AG10803 (cell line): ENCODE data around the gene CLCNKA.
"Not testable (repeated sequence)": the region's sequence is repeated elsewhere in the genome, so short reads cannot be mapped to it uniquely, and the experiment has no call there.

Experiments used
- DNase-seq: peaks from one replicate; pipeline ENCODE4 v3.0.0; 2010; ENCODE audit warnings: low read depth
- H3K4me3 ChIP-seq: 2 replicates; pipeline ENCODE4 v1.5.1; 2011; ENCODE audit warnings: mild to moderate bottlenecking, low read length, control low read depth
- CTCF ChIP-seq: conservative IDR thresholded peaks from 2 replicates; pipeline ENCODE4 v1.5.1; 2011; ENCODE audit warnings: mild to moderate bottlenecking, low read length, control low read depth, inconsistent platforms

CLCNKA gene

GRCh38 chr1:16047791-16048475, 26.1 kb downstream of the CLCNKA start:
- no peak for DNase-seq
- H3K4me3 ChIP-seq = no peak overlapping the region
- TF ChIP-seq CTCF = no peak

GRCh38 chr1:16048573-16049189, 26.8 kb downstream of the CLCNKA start:
- DNase-seq = peak; percentile 24
- no peak for TF ChIP-seq CTCF
- H3K4me3 ChIP-seq = peak overlapping the region; percentile 49

- H3K4me3 ChIP-seq = no peak overlapping the region
- DNase-seq = no peak
- TF ChIP-seq CTCF = no peak
These were observed 28.5 kb downstream of the CLCNKA start for GRCh38 chr1:16050328-16050727.

- TF ChIP-seq CTCF = no peak
- no peak for DNase-seq
- H3K4me3 ChIP-seq = no peak overlapping the region
These were observed 29.2 kb downstream of the CLCNKA start for GRCh38 chr1:16051039-16051438.

GRCh38 chr1:16051949-16052348, 30.1 kb downstream of the CLCNKA start:
- not testable (repeated sequence) for H3K4me3 ChIP-seq, DNase-seq

- TF ChIP-seq CTCF = no peak
- no peak for DNase-seq
- no peak overlapping the region for H3K4me3 ChIP-seq
These were observed 32.1 kb downstream of the CLCNKA start for GRCh38 chr1:16053781-16054502.

GRCh38 chr1:16054598-16055540, 33.0 kb downstream of the CLCNKA start:
- no peak for TF ChIP-seq CTCF
- no peak overlapping the region for H3K4me3 ChIP-seq
- no peak for DNase-seq
